NCI-H526 treated with DMSO at 0.1 percent for 48 hours (cell line): ENCODE data around the gene RBM17.
A peak's percentile ranks its signal among the peaks of the same experiment; 100 is the strongest.
"Not testable (repeated sequence)": the region's sequence is repeated elsewhere in the genome, so short reads cannot be mapped to it uniquely, and the experiment has no call there.

ENCODE experiments used
- DNase-seq: peaks from one replicate; lab custom pipeline; 2025; lab: John Stamatoyannopoulos, UW

RBM17 gene

GRCh38 chr10:6161921-6162320 lies 73.1 kb downstream of the RBM17 start:
- no peak for DNase-seq

GRCh38 chr10:6162589-6163356 lies 73.9 kb downstream of the RBM17 start:
- DNase-seq, result no peak

- peak; percentile 40 for DNase-seq
Measured at GRCh38 chr10:6163364-6164270, 74.8 kb downstream of the RBM17 start.

- DNase-seq, result no peak
Measured at GRCh38 chr10:6164271-6165095, 75.6 kb downstream of the RBM17 start.

- DNase-seq, result no peak
Measured at GRCh38 chr10:6165221-6165725, 76.4 kb downstream of the RBM17 start.

- DNase-seq, result not testable (repeated sequence)
Measured at GRCh38 chr10:6165933-6166332, 77.1 kb downstream of the RBM17 start.
